ENCODE results near the gene RAB28.
A peak's percentile ranks its signal among the peaks of the same experiment; 100 is the strongest.
"Not testable (repeated sequence)": the region's sequence is repeated elsewhere in the genome, so short reads cannot be mapped to it uniquely, and the experiment has no call there.

Gene RAB28

GRCh38 chr4:13452927-13453579, 31.1 kb downstream of the RAB28 start:
- DNase-seq (ENCODE audit: low spot score), result no peak
- FAIRE-seq, result no peak

GRCh38 chr4:13449590-13449989, 34.5 kb downstream of the RAB28 start:
- no peak for DNase-seq (ENCODE audit: low spot score)
- no peak for FAIRE-seq

GRCh38 chr4:13445841-13446790, 38.0 kb downstream of the RAB28 start:
- FAIRE-seq (no peak), DNase-seq (ENCODE audit: low spot score) (no peak)

GRCh38 chr4:13441506-13441905, 42.6 kb downstream of the RAB28 start:
- peak; percentile 65 for FAIRE-seq

GRCh38 chr4:13436962-13437361, 47.2 kb downstream of the RAB28 start:
- FAIRE-seq (no peak), DNase-seq (ENCODE audit: low spot score) (no peak)

More at GRCh38 chr4:13441506-13441905, 42.6 kb downstream of the RAB28 start:
- no peak for DNase-seq (ENCODE audit: low spot score)

- FAIRE-seq (no peak), DNase-seq (ENCODE audit: low spot score) (no peak)
These were observed 51.7 kb downstream of the RAB28 start for GRCh38 chr4:13432453-13432852.

GRCh38 chr4:13430834-13431568, 53.1 kb downstream of the RAB28 start:
- DNase-seq (ENCODE audit: low spot score), result no peak
- FAIRE-seq, result no peak

GRCh38 chr4:13427599-13428325, 56.4 kb downstream of the RAB28 start:
- DNase-seq (ENCODE audit: low spot score), result no peak
- no peak for FAIRE-seq

GRCh38 chr4:13415068-13415785, 68.9 kb downstream of the RAB28 start:
- no peak for DNase-seq (ENCODE audit: low spot score)
- FAIRE-seq, result no peak

- no peak for FAIRE-seq
These were observed 70.3 kb downstream of the RAB28 start for GRCh38 chr4:13413729-13414437.

GRCh38 chr4:13411942-13412341, 72.2 kb downstream of the RAB28 start:
- no peak for DNase-seq (ENCODE audit: low spot score)
- FAIRE-seq, result no peak

More at GRCh38 chr4:13413729-13414437, 70.3 kb downstream of the RAB28 start:
- no peak for DNase-seq (ENCODE audit: low spot score)

- no peak for FAIRE-seq
These were observed 74.8 kb downstream of the RAB28 start for GRCh38 chr4:13409324-13409723.

GRCh38 chr4:13406156-13406555, 78.0 kb downstream of the RAB28 start:
- not testable (repeated sequence) for FAIRE-seq; DNase-seq (ENCODE audit: low spot score)

More at GRCh38 chr4:13409324-13409723, 74.8 kb downstream of the RAB28 start:
- DNase-seq (ENCODE audit: low spot score), result no peak

GRCh38 chr4:13403833-13404232, 80.3 kb downstream of the RAB28 start:
- FAIRE-seq, result no peak
- DNase-seq (ENCODE audit: low spot score), result no peak

GRCh38 chr4:13403326-13403725, 80.8 kb downstream of the RAB28 start:
- DNase-seq (ENCODE audit: low spot score) (no peak), FAIRE-seq (no peak)

GRCh38 chr4:13399257-13399656, 84.9 kb downstream of the RAB28 start:
- DNase-seq (ENCODE audit: low spot score) (peak; percentile 33), FAIRE-seq (peak; percentile 77)

- no peak for FAIRE-seq
- DNase-seq (ENCODE audit: low spot score), result no peak
These were observed 88.0 kb downstream of the RAB28 start for GRCh38 chr4:13396161-13396560.

GRCh38 chr4:13389901-13390300, 94.2 kb downstream of the RAB28 start:
- DNase-seq (ENCODE audit: low spot score); FAIRE-seq: not testable (repeated sequence)

- no peak for FAIRE-seq
- DNase-seq (ENCODE audit: low spot score), result no peak
These were observed 97.6 kb downstream of the RAB28 start for GRCh38 chr4:13386405-13387107.

Data from RCC 7860 (cell line).